ENCODE measurements around the gene PAX9.

GRCh38 chr14:36652542-36653201 lies 9.0 kb upstream of the PAX9 start:
- TF ChIP-seq POLR2A (IDR thresholded peaks at IDR 0.05) (no peak), CTCF (IDR thresholded peaks at IDR 0.05 in 4 of 5, conservative IDR thresholded peaks at IDR 0.05 in 1 of 5) (no peak)

All from gastrocnemius medialis (tissue), 4 donors.